Endothelial cell of umbilical vein (primary cell): ENCODE results near the gene RHCE. TPM values are rescaled to one million over a fixed set of nuclear protein-coding genes. Genes with fewer than 3 reads are reported as not detected.

ENCODE experiments used
- BruUV-seq: library from RNA; stranded (reverse); fragments of 400-500 nt; replicated peaks from 2 replicates; lab custom pipeline; 2021; lab: Mats Ljungman, UMichigan
- CTCF ChIA-PET: fragments of 300-600, 350-600 bp; sonication (Branson Sonifier 250); formaldehyde crosslinking; loops from one replicate; lab custom pipeline; 2021; ENCODE audit warnings: antibody characterized with exemption, inconsistent platforms; lab: Charles Lee
- POLR2A ChIA-PET: fragments of 300-600, 350-600 bp; sonication (Branson Sonifier 250); formaldehyde crosslinking; loops from one replicate; lab custom pipeline; 2021; ENCODE audit warnings: antibody characterized with exemption, inconsistent platforms; lab: Charles Lee
- DNase-seq: peaks from one replicate; pipeline ENCODE4 v3.0.0-alpha.2; 2011; ENCODE audit warnings: low read depth, low spot score
- FAIRE-seq: peaks from 2 replicates; lab custom pipeline; 2011; peaks lifted over from hg19 to GRCh38; lab: Jason Lieb, UNC
- H2AFZ ChIP-seq: 2 replicates; pipeline ENCODE4 v1.6.0; 2012; ENCODE audit warnings: low read depth, low read length, control low read depth, inconsistent platforms
- H3K27ac ChIP-seq: 2 replicates; pipeline ENCODE4 v1.5.1; 2011; ENCODE audit warnings: low read depth, mild to moderate bottlenecking, control low read depth, low read length, moderate library complexity; ENCODE audit not compliant: insufficient read depth
- H3K27me3 ChIP-seq, 2 experiments: 2 replicates each; pipeline versions ENCODE4 v1.6.0 to v1.6.1; 2011; ENCODE audit warnings: low read length in 2 of 2, mixed read lengths in 1 of 2; ENCODE audit not compliant: control insufficient read depth in 2 of 2, insufficient read depth in 2 of 2
- H3K36me3 ChIP-seq, 2 experiments: 2 replicates in 1 of 2; 3 replicates in 1 of 2; pipeline ENCODE4 v1.5.1; 2011; ENCODE audit warnings: low read length in 2 of 2, mild to moderate bottlenecking in 1 of 2, moderate library complexity in 1 of 2; ENCODE audit not compliant: control insufficient read depth in 2 of 2, insufficient read depth in 2 of 2; ENCODE audit errors: extremely low read depth in 1 of 2
- H3K4me1 ChIP-seq: 3 replicates; pipeline ENCODE4 v1.5.1; 2011; ENCODE audit warnings: mild to moderate bottlenecking, low read length; ENCODE audit not compliant: control insufficient read depth, insufficient read depth; ENCODE audit errors: extremely low read depth
- H3K4me2 ChIP-seq: 2 replicates; pipeline ENCODE4 v1.6.1; 2011; ENCODE audit warnings: low read length, control low read depth, mixed read lengths; ENCODE audit not compliant: insufficient read depth
- H3K4me3 ChIP-seq, 3 experiments: fragments of 200-600 bp in 1 of 3; sonication (generic), shearing (Covaris generic) in 1 of 3; replicated peaks in 1 of 3; 2 replicates each; pipeline ENCODE4 v1.5.1; 2011 to 2016; ENCODE audit warnings: control low read depth in 3 of 3, low read length in 3 of 3, mild to moderate bottlenecking in 2 of 3, inconsistent platforms in 1 of 3, low read depth in 1 of 3, moderate library complexity in 1 of 3; ENCODE audit not compliant: insufficient read depth in 1 of 3
- H3K79me2 ChIP-seq: 2 replicates; pipeline ENCODE4 v1.6.0; 2012; ENCODE audit warnings: low read length, inconsistent platforms; ENCODE audit not compliant: control insufficient read depth, insufficient read depth
- H3K9ac ChIP-seq: replicated peaks from 2 replicates; pipeline ENCODE3; 2011; ENCODE audit warnings: low read length, control low read depth; ENCODE audit not compliant: insufficient read depth; ENCODE audit errors: extremely low read depth
- H3K9me1 ChIP-seq: replicated peaks from 3 replicates; pipeline ENCODE4 v1.6.0; 2011; ENCODE audit warnings: mild to moderate bottlenecking, low read length; ENCODE audit not compliant: control insufficient read depth, insufficient read depth; ENCODE audit errors: extremely low read depth
- H3K9me3 ChIP-seq: replicated peaks from 2 replicates; pipeline ENCODE4 v1.5.1; 2012; ENCODE audit warnings: low read length, inconsistent platforms; ENCODE audit not compliant: control insufficient read depth, insufficient read depth
- H4K20me1 ChIP-seq: replicated peaks from 2 replicates; pipeline ENCODE3; 2011; ENCODE audit warnings: mild to moderate bottlenecking, low read length; ENCODE audit not compliant: control insufficient read depth, insufficient read depth; ENCODE audit errors: extremely low read depth
- CTCF ChIP-seq, 2 donors: IDR thresholded peaks; 1 replicate in 1 of 2; 2 replicates in 1 of 2; pipeline ENCODE4 v1.5.1; 2011; ENCODE audit warnings: low read length in 2 of 2, mild to moderate bottlenecking in 2 of 2, moderate library complexity in 2 of 2, control low read depth in 1 of 2, inconsistent platforms in 1 of 2, low read depth in 1 of 2; ENCODE audit not compliant: insufficient read depth in 1 of 2; ENCODE audit errors: extremely low read depth in 1 of 2
- EZH2 ChIP-seq: IDR thresholded peaks from 2 replicates; pipeline ENCODE4 v1.6.1; 2012; ENCODE audit warnings: borderline replicate concordance, low read depth, mild to moderate bottlenecking, moderate library complexity, low read length, inconsistent platforms; ENCODE audit not compliant: severe bottlenecking
- FOS ChIP-seq: IDR thresholded peaks from 2 replicates; pipeline ENCODE4 v1.6.1; 2011; ENCODE audit warnings: mild to moderate bottlenecking, low read length, moderate library complexity, borderline replicate concordance; ENCODE audit not compliant: insufficient read depth
- GATA2 ChIP-seq: IDR thresholded peaks from 2 replicates; pipeline ENCODE4 v1.7.0; 2011; ENCODE audit warnings: low read depth, mild to moderate bottlenecking, moderate library complexity, mixed read lengths, low read length; ENCODE audit not compliant: insufficient read length, insufficient read depth
- JUN ChIP-seq: IDR thresholded peaks from 2 replicates; pipeline ENCODE4 v1.6.1; 2011; ENCODE audit warnings: borderline replicate concordance, low read depth; ENCODE audit not compliant: insufficient read length, insufficient read depth
- MAX ChIP-seq: IDR thresholded peaks from 2 replicates; pipeline ENCODE4 v1.6.1; 2011; ENCODE audit not compliant: insufficient read depth, insufficient read length
- MYC ChIP-seq: IDR thresholded peaks from one replicate; pipeline ENCODE4 v1.6.1; 2011; ENCODE audit warnings: mild to moderate bottlenecking, low read depth, low read length
- POLR2A ChIP-seq: IDR thresholded peaks from 2 replicates; pipeline ENCODE4 v1.6.1; 2012; ENCODE audit warnings: low read depth, mild to moderate bottlenecking, control low read depth, low read length
- POLR2AphosphoS5 ChIP-seq: IDR thresholded peaks from 2 replicates; pipeline ENCODE4 v1.6.1; 2012; ENCODE audit warnings: low read depth, mild to moderate bottlenecking, control low read depth, low read length, moderate library complexity; ENCODE audit not compliant: insufficient read depth
- dilution Hi-C: fragments of 300-500 bp; cut with MboI; formaldehyde crosslinking; loops from one replicate; pipeline ENCODE4 v1.15.0; 2019; ENCODE audit warnings: low sequenced_read_pairs; ENCODE audit not compliant: extremely low pct_ligation_motif_present
- intact Hi-C: fragments of 100-400 bp; cut with micrococcal nuclease; formaldehyde crosslinking; loops from one replicate; pipeline ENCODE4 v1.10.0; 2022
- polyA plus RNA-seq, 4 experiments: library from polyadenylated mRNA; depleted of rRNA in 3 of 4; stranded (reverse) in 3 of 4; unstranded in 1 of 4; fragments of >200 nt; gene quantifications; 2 replicates each; pipeline versions ENCODE4 v1.2.1 to v1.2.3, GENCODE V29; 2011 to 2012; ENCODE audit warnings: missing spikeins in 1 of 4
- total RNA-seq: library from RNA; stranded (reverse); gene quantifications from 2 replicates; pipeline ENCODE4 v1.2.3, GENCODE V29; 2021

The RHCE gene
- total and polyA plus RNA-seq, 2 donors (not counting 3 experiments of a cell fraction or from before 2014, with no cell fraction given): 0.07 TPM; not detected in 1

GRCh38 chr1:25460020-25460419 is 39.4 kb upstream of the RHCE start:
- Histone ChIP-seq H3K36me3 (peaks cover 2 to 5% of the 10 kb centered on the region in 2 experiments), H3K9me3 (no peaks in the 10 kb centered on the region), H3K9me1 (no peaks in the 10 kb centered on the region), H3K79me2 (peaks cover 8% of the 10 kb centered on the region), H2AFZ (no peak overlapping the region), H3K4me2 (no peak overlapping the region), H3K27ac (no peak overlapping the region), H3K27me3 (no peaks in the 10 kb centered on the region), H3K4me3 (no peak overlapping the region), H3K9ac (no peak overlapping the region), H3K4me1 (peaks cover 12% of the 10 kb centered on the region), H4K20me1 (no peaks in the 10 kb centered on the region)
- ChIA-PET CTCF (no interaction called here), POLR2A (no interaction called here)
- TF ChIP-seq EZH2 (no peak), POLR2AphosphoS5 (no peak), POLR2A (no peak), MAX (no peak), JUN (no peak), GATA2 (no peak), FOS (no peak), MYC (no peak), CTCF (IDR thresholded peaks at IDR 0.05; ENCODE audit: extremely low read depth in 1 of 2, insufficient read depth in 1 of 2, low read depth in 1 of 2, low read length in 2 of 2) (no peak)
- DNase-seq: no peak
- dilution Hi-C loops (no loop called here), intact Hi-C loops (no loop called here)
- BruUV-seq: no TSS peak
- no peak for FAIRE-seq
